D721Med (cell line): Measurements from ENCODE around the gene GPRIN2.

Source experiments
- DNase-seq: peaks from one replicate; pipeline ENCODE4 v3.0.0; 2011; ENCODE audit warnings: low spot score; ENCODE audit not compliant: insufficient read length
- FAIRE-seq: peaks from 2 replicates; lab custom pipeline; 2011; peaks lifted over from hg19 to GRCh38; lab: Jason Lieb, UNC
- CTCF ChIP-seq: IDR thresholded peaks from 2 replicates; pipeline ENCODE4 v1.5.1; 2012; ENCODE audit warnings: mild to moderate bottlenecking, control low read depth; ENCODE audit not compliant: insufficient read depth; ENCODE audit errors: missing control alignments

Gene GPRIN2

GRCh38 chr10:46527241-46527811 is 29.1 kb downstream of the GPRIN2 start:
- DNase-seq (no peak), FAIRE-seq (no peak)
- no peak for TF ChIP-seq CTCF

DNA sequence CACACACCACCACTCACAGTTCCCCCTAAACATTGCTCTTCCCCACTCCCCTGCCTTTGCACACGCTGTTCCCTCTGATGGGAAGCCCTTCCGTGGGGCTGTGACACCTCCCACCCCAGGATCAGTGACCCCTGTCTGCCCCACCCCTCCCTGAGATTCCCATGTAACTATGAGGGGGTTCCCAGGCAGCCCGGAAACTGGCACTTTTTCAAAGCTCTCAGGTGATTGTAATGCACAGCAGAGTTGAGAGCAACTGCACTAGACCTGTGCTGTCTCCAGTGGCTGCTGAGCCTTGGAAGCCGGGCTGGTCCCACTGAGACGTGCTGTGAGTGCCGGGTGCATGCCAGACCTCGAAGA is 29.8 kb downstream of the GPRIN2 start:
- TF ChIP-seq CTCF = no peak
- FAIRE-seq (no peak), DNase-seq (no peak)

DNA sequence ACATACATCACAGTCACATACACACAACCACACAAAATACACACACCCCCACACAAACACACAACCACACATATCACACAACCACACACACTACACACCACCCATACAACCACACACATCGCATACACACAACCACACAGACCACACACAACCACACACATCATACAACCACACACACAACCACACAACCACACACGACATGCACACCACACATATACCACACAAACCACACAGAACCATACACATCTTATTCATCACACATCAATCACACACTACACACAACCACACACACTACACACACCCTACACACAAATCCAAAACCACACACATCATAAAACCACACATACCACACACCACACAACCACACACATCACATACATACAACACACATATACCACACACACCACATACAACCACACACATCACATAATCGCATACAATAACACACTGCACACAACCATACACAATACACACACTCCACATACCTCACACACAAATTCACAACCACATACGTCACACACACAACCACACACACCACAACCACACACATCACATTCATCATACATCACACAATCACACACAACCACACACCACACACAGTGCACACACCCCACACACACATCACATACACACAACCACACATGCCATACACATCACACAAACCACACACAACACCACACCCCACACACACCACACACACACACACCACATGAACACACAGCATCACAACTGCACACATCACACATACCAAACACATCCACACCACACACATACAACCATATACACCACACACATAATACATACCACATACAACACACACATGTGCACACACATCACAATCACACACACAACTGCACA is 30.4 kb downstream of the GPRIN2 start:
- no peak for FAIRE-seq
- no peak for TF ChIP-seq CTCF
- no peak for DNase-seq

DNA sequence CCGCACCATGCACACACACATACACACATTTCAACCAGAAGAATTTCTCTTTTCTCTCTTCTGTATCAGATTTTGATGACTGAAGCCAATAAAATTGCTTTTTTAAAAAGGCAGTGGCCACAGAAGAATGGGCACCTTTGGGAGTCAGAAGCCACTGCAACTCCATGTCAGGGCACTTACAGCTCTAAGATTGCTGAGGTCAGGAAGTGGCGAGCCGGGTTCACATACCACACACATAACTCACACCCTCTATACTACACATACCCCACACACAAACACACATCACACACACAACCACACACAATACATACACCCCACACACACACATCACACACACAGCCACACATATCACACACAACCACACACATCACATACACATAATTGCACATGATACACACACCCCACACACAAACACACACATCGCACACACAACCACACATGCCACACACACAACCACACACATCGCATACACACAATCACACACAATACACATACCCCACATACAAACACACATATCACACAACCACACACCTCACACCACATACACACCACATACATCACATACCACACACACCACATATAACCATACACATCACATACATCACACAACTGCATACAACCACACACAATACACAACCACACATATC is 31.2 kb downstream of the GPRIN2 start:
- DNase-seq = no peak
- no peak for TF ChIP-seq CTCF
- no peak for FAIRE-seq

- TF ChIP-seq CTCF = no peak
- FAIRE-seq = no peak
- no peak for DNase-seq
Measured at GRCh38 chr10:46524472-46525176, 31.8 kb downstream of the GPRIN2 start.

GRCh38 chr10:46523962-46524471 is 32.4 kb downstream of the GPRIN2 start:
- no peak for DNase-seq
- no peak for FAIRE-seq

More at GRCh38 chr10:46523962-46524471, 32.4 kb downstream of the GPRIN2 start:
- TF ChIP-seq CTCF = no peak
